Lung (tissue), 12 donors: ENCODE results near the gene OR6K2. TPM values are rescaled to one million over a fixed set of nuclear protein-coding genes. Genes with fewer than 3 reads are reported as not detected.

Experiments used
- ATAC-seq: fragments of 200-7000 bp; cut with Tn5 transposase; one replicate; pipeline ENCODE4 v1.9.1; 2020; ENCODE audit warnings: moderate number of reproducible peaks; ENCODE audit not compliant: insufficient read depth, low FRiP score
- DNase-seq, 3 donors: peaks; one replicate each; pipeline ENCODE4 v3.0.0-alpha.2; 2013 to 2017
- H3K27ac ChIP-seq, 2 donors: one replicate each; pipeline ENCODE4 v1.5.1; 2013; ENCODE audit warnings: mild to moderate bottlenecking in 2 of 2, moderate library complexity in 2 of 2, control low read depth in 1 of 2, inconsistent platforms in 1 of 2, low read depth in 1 of 2, low read length in 1 of 2
- H3K27me3 ChIP-seq, 3 donors: one replicate each; pipeline ENCODE4 v1.5.1; 2013; ENCODE audit warnings: low read length in 2 of 3; ENCODE audit not compliant: control insufficient read depth in 3 of 3, insufficient read depth in 3 of 3
- H3K36me3 ChIP-seq, 4 donors: one replicate each; pipeline ENCODE4 v1.5.1; 2013; ENCODE audit warnings: low read length in 4 of 4, mild to moderate bottlenecking in 1 of 4, moderate library complexity in 1 of 4; ENCODE audit not compliant: control insufficient read depth in 4 of 4, insufficient read depth in 4 of 4
- H3K4me1 ChIP-seq, 5 donors: one replicate each; pipeline ENCODE4 v1.5.1; 2013; ENCODE audit warnings: low read length in 5 of 5, mild to moderate bottlenecking in 2 of 5, moderate library complexity in 1 of 5; ENCODE audit not compliant: control insufficient read depth in 5 of 5, insufficient read depth in 5 of 5
- H3K4me3 ChIP-seq: one replicate; pipeline ENCODE4 v1.5.1; 2013; ENCODE audit warnings: mild to moderate bottlenecking, control low read depth, moderate library complexity
- H3K9ac ChIP-seq, 2 donors: one replicate each; pipeline ENCODE4 v1.5.1; 2013; ENCODE audit warnings: low read length in 2 of 2, control low read depth in 1 of 2; ENCODE audit not compliant: insufficient read depth in 1 of 2
- H3K9me3 ChIP-seq, 4 donors: one replicate each; pipeline ENCODE4 v1.5.1; 2013; ENCODE audit warnings: low read length in 3 of 4, mild to moderate bottlenecking in 1 of 4, moderate library complexity in 1 of 4; ENCODE audit not compliant: control insufficient read depth in 4 of 4, insufficient read depth in 3 of 4
- WGBS, 2 donors: extraction: QIAGEN DNeasy Blood & Tissue Kit; methylation state at CpG; one replicate each; pipeline ENCODE4 v1.1.7; 2013; 5-methylcytosine and 5-hydroxymethylcytosine counted together
- polyA plus RNA-seq, 2 donors: library from polyadenylated mRNA; stranded (reverse); fragments of 200-250 nt; gene quantifications; one replicate each; pipeline ENCODE4 v1.2.1, GENCODE V29; 2013
- total RNA-seq, 2 donors: library from RNA; depleted of rRNA in 1 of 2; stranded (reverse); fragments of >200 nt in 1 of 2; gene quantifications; one replicate each; pipeline ENCODE4 v1.2.1, GENCODE V29; 2014 to 2021
- TF ChIP-seq, protein P1 (sequence below): IDR thresholded peaks from 2 replicates; pipeline ENCODE4 v1.5.1; 2012; ENCODE audit warnings: mild to moderate bottlenecking; ENCODE audit errors: control extremely low read depth, extremely low read depth
- donor health status: control.
- donor health status: control.
- donor health status: Bipolar disorder and iron deficiency.
- donor health status: healthy.
- donor health status: DM: yes; HTN: yes; CAD: no.

The OR6K2 gene
- total and polyA plus RNA-seq, 4 donors, result not detected

DNA sequence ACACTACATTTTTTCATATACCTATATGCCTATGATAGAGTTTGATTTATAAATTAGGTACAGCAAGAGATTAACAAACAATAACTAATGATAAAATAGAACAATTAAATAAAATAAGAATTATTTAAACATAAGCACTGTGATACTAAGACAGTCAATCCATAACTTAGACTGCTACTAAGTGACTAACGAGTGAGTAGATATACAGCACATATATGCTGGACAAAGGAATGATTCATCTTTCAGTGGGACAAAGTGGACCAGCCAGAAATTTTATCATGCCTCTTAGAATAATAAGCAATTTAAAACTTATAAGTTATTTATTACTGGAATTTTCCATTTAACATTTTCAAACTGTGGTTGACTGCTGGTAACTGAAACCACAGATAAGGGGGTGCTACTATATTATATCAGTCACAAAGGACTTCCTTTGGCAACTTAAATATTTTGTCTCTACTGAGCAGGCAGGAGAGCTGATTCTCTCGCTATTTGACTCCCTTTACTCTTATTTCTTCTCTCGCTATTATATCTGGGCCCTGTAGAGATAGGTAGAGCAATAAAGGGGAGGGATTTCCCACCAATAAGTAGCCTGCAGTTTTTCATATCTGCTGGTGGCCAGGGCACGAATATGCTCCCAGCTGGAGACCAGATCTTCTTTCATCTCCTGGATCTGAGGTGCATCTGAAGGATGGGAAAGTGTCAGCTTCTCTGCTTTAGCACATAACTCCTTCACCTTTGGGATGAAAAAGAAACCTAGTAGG is 24.7 kb downstream of the OR6K2 start:
- no peaks in the 10 kb centered on the region for H3K36me3 ChIP-seq
- TF ChIP-seq, protein P1, sequence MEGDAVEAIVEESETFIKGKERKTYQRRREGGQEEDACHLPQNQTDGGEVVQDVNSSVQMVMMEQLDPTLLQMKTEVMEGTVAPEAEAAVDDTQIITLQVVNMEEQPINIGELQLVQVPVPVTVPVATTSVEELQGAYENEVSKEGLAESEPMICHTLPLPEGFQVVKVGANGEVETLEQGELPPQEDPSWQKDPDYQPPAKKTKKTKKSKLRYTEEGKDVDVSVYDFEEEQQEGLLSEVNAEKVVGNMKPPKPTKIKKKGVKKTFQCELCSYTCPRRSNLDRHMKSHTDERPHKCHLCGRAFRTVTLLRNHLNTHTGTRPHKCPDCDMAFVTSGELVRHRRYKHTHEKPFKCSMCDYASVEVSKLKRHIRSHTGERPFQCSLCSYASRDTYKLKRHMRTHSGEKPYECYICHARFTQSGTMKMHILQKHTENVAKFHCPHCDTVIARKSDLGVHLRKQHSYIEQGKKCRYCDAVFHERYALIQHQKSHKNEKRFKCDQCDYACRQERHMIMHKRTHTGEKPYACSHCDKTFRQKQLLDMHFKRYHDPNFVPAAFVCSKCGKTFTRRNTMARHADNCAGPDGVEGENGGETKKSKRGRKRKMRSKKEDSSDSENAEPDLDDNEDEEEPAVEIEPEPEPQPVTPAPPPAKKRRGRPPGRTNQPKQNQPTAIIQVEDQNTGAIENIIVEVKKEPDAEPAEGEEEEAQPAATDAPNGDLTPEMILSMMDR, result no peak
- no peak overlapping the region for H3K9ac ChIP-seq
- ATAC-seq (no peak), DNase-seq (no peak)
- H3K9me3 ChIP-seq, result no peaks in the 10 kb centered on the region
- H3K4me1 ChIP-seq, result no peaks in the 10 kb centered on the region
- no peaks in the 10 kb centered on the region for H3K27me3 ChIP-seq
- WGBS, 2 donors, result 60 to 77% methylated on average over 4 of the region's 4 CpGs
- no peak overlapping the region for H3K27ac ChIP-seq
- H3K4me3 ChIP-seq, result no peak overlapping the region

DNA sequence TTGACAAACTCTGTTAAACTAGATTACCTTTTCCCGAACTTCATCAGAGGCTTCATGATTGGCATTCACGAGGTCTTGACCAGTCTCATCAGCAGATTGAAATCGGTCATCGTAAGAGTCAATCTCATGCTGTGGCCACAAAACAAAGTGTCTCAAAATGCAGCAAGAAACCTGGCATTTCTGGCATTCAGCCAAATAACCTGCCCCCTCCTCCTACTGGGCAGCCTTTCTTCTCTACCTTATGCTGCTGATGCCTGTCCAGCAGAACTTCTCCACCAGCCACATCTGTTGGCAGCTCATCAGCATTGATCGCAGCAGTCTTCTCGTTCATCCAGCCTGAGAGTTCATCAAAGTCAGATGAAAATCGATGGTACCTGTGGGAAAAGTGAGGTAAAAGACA is 26.1 kb downstream of the OR6K2 start:
- Histone ChIP-seq H3K4me1 (no peaks in the 10 kb centered on the region), H3K9ac (no peak overlapping the region), H3K27me3 (no peaks in the 10 kb centered on the region), H3K27ac (no peak overlapping the region), H3K9me3 (peaks cover 0 to 2% (median 0%) of the 10 kb centered on the region in 4 donors), H3K36me3 (no peaks in the 10 kb centered on the region), H3K4me3 (no peak overlapping the region)
- DNase-seq, result no peak
- TF ChIP-seq, protein P1, result no peak
- no peak for ATAC-seq
- WGBS, 2 donors, result 91 to 97% methylated on average over 7 of the region's 7 CpGs

GRCh38 chr1:158666037-158666436 is 34.4 kb downstream of the OR6K2 start:
- WGBS, 2 donors, result 79 to 83% methylated on average over 8 of the region's 8 CpGs

More at GRCh38 chr1:158666037-158666436, 34.4 kb downstream of the OR6K2 start:
- DNase-seq (no peak), ATAC-seq (no peak)
- peaks cover 0 to 2% (median 0%) of the 10 kb centered on the region in 4 donors for H3K9me3 ChIP-seq
- H3K27ac ChIP-seq, result no peak overlapping the region
- H3K36me3 ChIP-seq, result no peaks in the 10 kb centered on the region
- no peaks in the 10 kb centered on the region for H3K27me3 ChIP-seq
- TF ChIP-seq, protein P1, result no peak
- H3K9ac ChIP-seq, result no peak overlapping the region
- no peak overlapping the region for H3K4me3 ChIP-seq
- H3K4me1 ChIP-seq, result no peaks in the 10 kb centered on the region
